ENCODE data around the gene TBX21.
A peak's percentile ranks its signal among the peaks of the same experiment; 100 is the strongest.

The TBX21 gene

GRCh38 chr17:47694581-47695428 is 38.2 kb upstream of the TBX21 start:
- no peak for TF ChIP-seq CTCF (IDR thresholded peaks at IDR 0.05; ENCODE audit: insufficient read depth, low read depth, low read length, missing control alignments)
- peak; percentile 41 for DNase-seq (ENCODE audit: low read depth)
- H3K4me3 ChIP-seq (ENCODE audit: low read length) = peak overlapping the region; percentile 57

GRCh38 chr17:47695429-47696376 is 37.3 kb upstream of the TBX21 start:
- TF ChIP-seq CTCF (IDR thresholded peaks at IDR 0.05; ENCODE audit: insufficient read depth, low read depth, low read length, missing control alignments) = no peak
- DNase-seq (ENCODE audit: low read depth) = no peak
- H3K4me3 ChIP-seq (ENCODE audit: low read length) = peak overlapping the region; percentile 57

- TF ChIP-seq CTCF (IDR thresholded peaks at IDR 0.05; ENCODE audit: insufficient read depth, low read depth, low read length, missing control alignments) = no peak
- H3K4me3 ChIP-seq (ENCODE audit: low read length) = no peak overlapping the region
- DNase-seq (ENCODE audit: low read depth) = no peak
Measured at GRCh38 chr17:47696717-47697642, 36.1 kb upstream of the TBX21 start.

GRCh38 chr17:47697906-47698711 is 34.9 kb upstream of the TBX21 start:
- TF ChIP-seq CTCF (IDR thresholded peaks at IDR 0.05; ENCODE audit: insufficient read depth, low read depth, low read length, missing control alignments) = no peak

GRCh38 chr17:47698749-47699535 is 34.1 kb upstream of the TBX21 start:
- DNase-seq (ENCODE audit: low read depth) = peak; percentile 43
- TF ChIP-seq CTCF (IDR thresholded peaks at IDR 0.05; ENCODE audit: insufficient read depth, low read depth, low read length, missing control alignments) = peak; percentile 84
- no peak overlapping the region for H3K4me3 ChIP-seq (ENCODE audit: low read length)

More at GRCh38 chr17:47697906-47698711, 34.9 kb upstream of the TBX21 start:
- H3K4me3 ChIP-seq (ENCODE audit: low read length) = no peak overlapping the region
- DNase-seq (ENCODE audit: low read depth) = no peak
